Activated T-cell treated with anti-CD3 and anti-CD28 coated beads, Interleukin-2, amount 50 U/mL, for 24 hours (primary cell): ENCODE data around the gene VWA5B1.

Experiments
- DNase-seq: peaks from one replicate; pipeline ENCODE4 v3.0.0-alpha.2; 2020
- H3K27ac Mint-ChIP-seq: 2 replicates; pipeline ENCODE4 v1.8.0; 2020; ENCODE audit warnings: mild to moderate bottlenecking, mixed read lengths
- H3K27me3 Mint-ChIP-seq: 2 replicates; pipeline ENCODE4 v1.8.0; 2020; ENCODE audit warnings: mixed read lengths
- H3K36me3 Mint-ChIP-seq: 2 replicates; pipeline ENCODE4 v1.8.0; 2020; ENCODE audit warnings: low read depth, mixed read lengths
- H3K4me1 Mint-ChIP-seq: 2 replicates; pipeline ENCODE4 v1.8.0; 2020; ENCODE audit warnings: low read depth, mixed read lengths
- H3K4me3 Mint-ChIP-seq: 2 replicates; pipeline ENCODE4 v1.8.0; 2020; ENCODE audit warnings: mild to moderate bottlenecking, moderate library complexity, mixed read lengths
- H3K9me3 Mint-ChIP-seq: 2 replicates; pipeline ENCODE4 v1.8.0; 2020; ENCODE audit warnings: mixed read lengths

VWA5B1 gene

GRCh38 chr1:20368866-20369470 lies 78.3 kb downstream of the VWA5B1 start:
- Mint-ChIP-seq H3K4me1 (peaks cover 16% of the 10 kb centered on the region), H3K4me3 (no peak overlapping the region), H3K9me3 (no peaks in the 10 kb centered on the region), H3K27me3 (peaks cover 76% of the 10 kb centered on the region), H3K27ac (no peak overlapping the region), H3K36me3 (no peaks in the 10 kb centered on the region)
- no peak for DNase-seq

- DNase-seq: peak; percentile 7
- no peaks in the 10 kb centered on the region for H3K9me3 Mint-ChIP-seq
- H3K4me1 Mint-ChIP-seq: peaks cover 16% of the 10 kb centered on the region
- no peaks in the 10 kb centered on the region for H3K36me3 Mint-ChIP-seq
- no peak overlapping the region for H3K27ac Mint-ChIP-seq
- H3K4me3 Mint-ChIP-seq: no peak overlapping the region
- H3K27me3 Mint-ChIP-seq: peaks cover 66% of the 10 kb centered on the region
Observed at GRCh38 chr1:20370698-20371097, 80.0 kb downstream of the VWA5B1 start.

GRCh38 chr1:20371411-20371810 lies 80.7 kb downstream of the VWA5B1 start:
- Mint-ChIP-seq H3K36me3 (no peaks in the 10 kb centered on the region), H3K27me3 (peaks cover 65% of the 10 kb centered on the region), H3K27ac (no peak overlapping the region), H3K4me1 (peaks cover 14% of the 10 kb centered on the region), H3K9me3 (no peaks in the 10 kb centered on the region), H3K4me3 (no peak overlapping the region)
- DNase-seq: peak; percentile 6

- Mint-ChIP-seq H3K4me1 (peaks cover 14% of the 10 kb centered on the region), H3K27ac (no peak overlapping the region), H3K27me3 (peaks cover 68% of the 10 kb centered on the region), H3K9me3 (no peaks in the 10 kb centered on the region), H3K4me3 (no peak overlapping the region), H3K36me3 (no peaks in the 10 kb centered on the region)
- no peak for DNase-seq
Observed at GRCh38 chr1:20371883-20372282, 81.2 kb downstream of the VWA5B1 start.

- H3K27ac Mint-ChIP-seq: no peak overlapping the region
- DNase-seq: no peak
- no peaks in the 10 kb centered on the region for H3K9me3 Mint-ChIP-seq
- H3K4me1 Mint-ChIP-seq: peaks cover 12% of the 10 kb centered on the region
- no peak overlapping the region for H3K4me3 Mint-ChIP-seq
- H3K36me3 Mint-ChIP-seq: no peaks in the 10 kb centered on the region
- peaks cover 68% of the 10 kb centered on the region for H3K27me3 Mint-ChIP-seq
Observed at GRCh38 chr1:20372676-20373075, 82.0 kb downstream of the VWA5B1 start.

- no peaks in the 10 kb centered on the region for H3K9me3 Mint-ChIP-seq
- H3K27me3 Mint-ChIP-seq: peaks cover 65% of the 10 kb centered on the region
- no peaks in the 10 kb centered on the region for H3K36me3 Mint-ChIP-seq
- H3K27ac Mint-ChIP-seq: no peak overlapping the region
- DNase-seq: no peak
- peaks cover 12% of the 10 kb centered on the region for H3K4me1 Mint-ChIP-seq
- no peak overlapping the region for H3K4me3 Mint-ChIP-seq
Observed at GRCh38 chr1:20373286-20373685, 82.6 kb downstream of the VWA5B1 start.

- Mint-ChIP-seq H3K27ac (no peak overlapping the region), H3K4me3 (no peak overlapping the region), H3K9me3 (no peaks in the 10 kb centered on the region), H3K4me1 (peaks cover 12% of the 10 kb centered on the region), H3K36me3 (no peaks in the 10 kb centered on the region), H3K27me3 (peaks cover 61% of the 10 kb centered on the region)
- no peak for DNase-seq
Observed at GRCh38 chr1:20373764-20374163, 83.1 kb downstream of the VWA5B1 start.

- Mint-ChIP-seq H3K27ac (no peak overlapping the region), H3K36me3 (no peaks in the 10 kb centered on the region), H3K27me3 (peaks cover 60% of the 10 kb centered on the region), H3K4me1 (peaks cover 16% of the 10 kb centered on the region), H3K9me3 (no peaks in the 10 kb centered on the region), H3K4me3 (no peak overlapping the region)
- DNase-seq: no peak
Observed at GRCh38 chr1:20375563-20375962, 84.9 kb downstream of the VWA5B1 start.

GRCh38 chr1:20376171-20376570 lies 85.5 kb downstream of the VWA5B1 start:
- no peak for DNase-seq
- Mint-ChIP-seq H3K9me3 (no peaks in the 10 kb centered on the region), H3K4me3 (no peak overlapping the region), H3K27me3 (peaks cover 58% of the 10 kb centered on the region), H3K27ac (no peak overlapping the region), H3K36me3 (no peaks in the 10 kb centered on the region), H3K4me1 (peaks cover 19% of the 10 kb centered on the region)

- peak; percentile 79 for DNase-seq
- Mint-ChIP-seq H3K27ac (no peak overlapping the region), H3K4me3 (no peak overlapping the region), H3K9me3 (no peaks in the 10 kb centered on the region), H3K27me3 (peaks cover 52% of the 10 kb centered on the region), H3K36me3 (no peaks in the 10 kb centered on the region), H3K4me1 (peaks cover 12% of the 10 kb centered on the region)
Observed at GRCh38 chr1:20376880-20377494, 86.3 kb downstream of the VWA5B1 start.

- H3K36me3 Mint-ChIP-seq: no peaks in the 10 kb centered on the region
- H3K4me1 Mint-ChIP-seq: peaks cover 8% of the 10 kb centered on the region
- H3K9me3 Mint-ChIP-seq: no peaks in the 10 kb centered on the region
- peaks cover 58% of the 10 kb centered on the region for H3K27me3 Mint-ChIP-seq
- DNase-seq: no peak
- no peak overlapping the region for H3K27ac Mint-ChIP-seq
- no peak overlapping the region for H3K4me3 Mint-ChIP-seq
Observed at GRCh38 chr1:20377516-20378270, 87.0 kb downstream of the VWA5B1 start.

- Mint-ChIP-seq H3K27ac (no peak overlapping the region), H3K4me3 (no peak overlapping the region), H3K27me3 (peaks cover 67% of the 10 kb centered on the region), H3K4me1 (peaks cover 8% of the 10 kb centered on the region), H3K9me3 (no peaks in the 10 kb centered on the region), H3K36me3 (no peaks in the 10 kb centered on the region)
- DNase-seq: no peak
Observed at GRCh38 chr1:20379075-20379474, 88.4 kb downstream of the VWA5B1 start.

GRCh38 chr1:20380175-20380574 lies 89.5 kb downstream of the VWA5B1 start:
- no peak for DNase-seq
- Mint-ChIP-seq H3K9me3 (no peaks in the 10 kb centered on the region), H3K4me1 (peaks cover 8% of the 10 kb centered on the region), H3K4me3 (no peak overlapping the region), H3K36me3 (no peaks in the 10 kb centered on the region), H3K27ac (no peak overlapping the region), H3K27me3 (peaks cover 76% of the 10 kb centered on the region)

GRCh38 chr1:20380616-20381035 lies 90.0 kb downstream of the VWA5B1 start:
- Mint-ChIP-seq H3K4me1 (peaks cover 8% of the 10 kb centered on the region), H3K27me3 (peaks cover 76% of the 10 kb centered on the region), H3K4me3 (no peak overlapping the region), H3K9me3 (no peaks in the 10 kb centered on the region), H3K27ac (peak overlapping the region; percentile 18), H3K36me3 (no peaks in the 10 kb centered on the region)
- DNase-seq: no peak

- Mint-ChIP-seq H3K27ac (no peak overlapping the region), H3K36me3 (no peaks in the 10 kb centered on the region), H3K4me1 (peaks cover 8% of the 10 kb centered on the region), H3K27me3 (peaks cover 76% of the 10 kb centered on the region), H3K4me3 (no peak overlapping the region), H3K9me3 (no peaks in the 10 kb centered on the region)
- DNase-seq: no peak
Observed at GRCh38 chr1:20381045-20381641, 90.5 kb downstream of the VWA5B1 start.
